HEK293T (cell line): ENCODE results near the gene CENPL.

Experiments used
- ARNT ChIP-seq: fragments of 450-650 bp; IDR thresholded peaks from 2 replicates; pipeline ENCODE4 v1.6.1; 2017; ENCODE audit warnings: mild to moderate bottlenecking
- BHLHE40 ChIP-seq: fragments of 450-650 bp; IDR thresholded peaks from 2 replicates; pipeline ENCODE4 v1.6.1; 2016; ENCODE audit warnings: mild to moderate bottlenecking, moderate library complexity, borderline replicate concordance
- CTBP1 ChIP-seq: fragments of 450-650 bp; IDR thresholded peaks from 2 replicates; pipeline ENCODE4 v1.6.1; 2016; ENCODE audit warnings: borderline replicate concordance
- ELF4 ChIP-seq: fragments of 450-650 bp; IDR thresholded peaks from 2 replicates; pipeline ENCODE4 v1.6.1; 2017; ENCODE audit warnings: antibody characterized with exemption
- FOXA1 ChIP-seq: fragments of 450-650 bp; IDR thresholded peaks from 2 replicates; pipeline ENCODE4 v1.6.1; 2016; ENCODE audit warnings: mild to moderate bottlenecking
- FOXK2 ChIP-seq: fragments of 450-650 bp; IDR thresholded peaks from 2 replicates; pipeline ENCODE4 v1.6.1; 2016; ENCODE audit warnings: mild to moderate bottlenecking
- FOXM1 ChIP-seq: fragments of 450-650 bp; IDR thresholded peaks from 2 replicates; pipeline ENCODE4 v1.6.1; 2017; ENCODE audit warnings: mild to moderate bottlenecking, borderline replicate concordance
- HDGF ChIP-seq: fragments of 450-650 bp; IDR thresholded peaks from 2 replicates; pipeline ENCODE4 v1.6.1; 2017; ENCODE audit warnings: antibody characterized with exemption, borderline replicate concordance
- L3MBTL2 ChIP-seq: fragments of 450-650 bp; conservative IDR thresholded peaks from 2 replicates; pipeline ENCODE4 v1.6.1; 2016; ENCODE audit warnings: mild to moderate bottlenecking
- LEF1 ChIP-seq: fragments of 450-650 bp; IDR thresholded peaks from 2 replicates; pipeline ENCODE4 v1.6.1; 2017; ENCODE audit warnings: mild to moderate bottlenecking, borderline replicate concordance
- NFRKB ChIP-seq: fragments of 450-650 bp; IDR thresholded peaks from 2 replicates; pipeline ENCODE4 v1.6.1; 2016; ENCODE audit warnings: mild to moderate bottlenecking, moderate library complexity
- SP1 ChIP-seq: fragments of 450-650 bp; IDR thresholded peaks from 2 replicates; pipeline ENCODE4 v1.6.1; 2017
- TARDBP ChIP-seq: fragments of 450-650 bp; IDR thresholded peaks from 2 replicates; pipeline ENCODE4 v1.6.1; 2016
- ZNF384 ChIP-seq: fragments of 450-650 bp; IDR thresholded peaks from 2 replicates; pipeline ENCODE4 v1.6.1; 2016

DNA sequence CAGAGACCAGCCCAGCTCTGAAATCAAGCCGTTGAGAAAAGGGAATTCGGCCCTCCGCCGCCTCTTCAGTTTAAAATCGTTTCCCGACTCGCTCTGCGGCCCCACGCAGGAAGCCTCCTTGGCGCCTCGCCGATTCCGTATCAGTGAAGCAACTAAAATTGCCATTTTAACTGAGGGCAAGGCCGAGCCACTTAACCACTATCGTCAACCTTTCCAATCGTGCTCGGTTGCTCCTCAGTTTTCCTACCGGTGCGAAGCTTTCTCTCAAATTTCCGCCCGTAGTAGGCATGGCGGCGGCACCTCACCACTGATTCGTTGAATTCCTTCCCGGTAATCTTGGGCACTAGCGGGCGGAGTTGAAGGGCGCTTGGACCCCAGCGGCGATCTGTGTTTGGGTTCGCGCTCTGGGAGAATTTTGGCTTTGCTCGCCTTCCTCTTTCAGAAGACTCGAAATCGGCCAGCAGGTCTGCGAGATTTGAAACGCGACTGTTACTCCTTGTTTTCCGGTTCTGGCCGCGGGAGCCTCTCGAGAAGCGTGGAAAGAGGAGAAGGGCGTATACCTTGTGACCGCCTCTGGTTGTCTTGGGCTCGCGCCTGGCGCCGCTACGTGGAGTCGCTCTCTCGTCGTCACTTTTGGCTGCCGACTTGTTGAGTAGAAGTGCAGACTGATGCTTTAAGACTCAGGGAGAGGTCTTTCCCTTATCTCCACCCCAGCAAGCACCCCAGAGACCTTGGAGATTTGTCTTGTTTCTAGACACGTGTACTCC, at the start of gene CENPL, which contains the start of gene DARS2:
- TF ChIP-seq L3MBTL2 = peak; percentile 80
- TF ChIP-seq SP1 = no peak
- peak; percentile 77 for TF ChIP-seq ELF4
- TF ChIP-seq FOXA1 = no peak
- no peak for TF ChIP-seq ZNF384
- no peak for TF ChIP-seq TARDBP
- TF ChIP-seq CTBP1 = no peak
- TF ChIP-seq BHLHE40 = no peak
- no peak for TF ChIP-seq FOXK2
- TF ChIP-seq ARNT = no peak
- TF ChIP-seq LEF1 = no peak
- TF ChIP-seq FOXM1 = peak; percentile 88; the same call in 1 of the 2 replicates
- TF ChIP-seq HDGF = no peak
- TF ChIP-seq NFRKB = peak; percentile 76
